CD4-positive, alpha-beta T cell treated with Interleukin-12 subunit alpha and Interleukin-12 subunit beta, for 1 hour (primary cell): ENCODE measurements around the gene B3GLCT.
"Not testable (repeated sequence)": the region's sequence is repeated elsewhere in the genome, so short reads cannot be mapped to it uniquely, and the experiment has no call there.

ENCODE experiments used
- DNase-seq: peaks from one replicate; pipeline ENCODE4 v3.0.0-alpha.2; 2020

B3GLCT gene

DNA sequence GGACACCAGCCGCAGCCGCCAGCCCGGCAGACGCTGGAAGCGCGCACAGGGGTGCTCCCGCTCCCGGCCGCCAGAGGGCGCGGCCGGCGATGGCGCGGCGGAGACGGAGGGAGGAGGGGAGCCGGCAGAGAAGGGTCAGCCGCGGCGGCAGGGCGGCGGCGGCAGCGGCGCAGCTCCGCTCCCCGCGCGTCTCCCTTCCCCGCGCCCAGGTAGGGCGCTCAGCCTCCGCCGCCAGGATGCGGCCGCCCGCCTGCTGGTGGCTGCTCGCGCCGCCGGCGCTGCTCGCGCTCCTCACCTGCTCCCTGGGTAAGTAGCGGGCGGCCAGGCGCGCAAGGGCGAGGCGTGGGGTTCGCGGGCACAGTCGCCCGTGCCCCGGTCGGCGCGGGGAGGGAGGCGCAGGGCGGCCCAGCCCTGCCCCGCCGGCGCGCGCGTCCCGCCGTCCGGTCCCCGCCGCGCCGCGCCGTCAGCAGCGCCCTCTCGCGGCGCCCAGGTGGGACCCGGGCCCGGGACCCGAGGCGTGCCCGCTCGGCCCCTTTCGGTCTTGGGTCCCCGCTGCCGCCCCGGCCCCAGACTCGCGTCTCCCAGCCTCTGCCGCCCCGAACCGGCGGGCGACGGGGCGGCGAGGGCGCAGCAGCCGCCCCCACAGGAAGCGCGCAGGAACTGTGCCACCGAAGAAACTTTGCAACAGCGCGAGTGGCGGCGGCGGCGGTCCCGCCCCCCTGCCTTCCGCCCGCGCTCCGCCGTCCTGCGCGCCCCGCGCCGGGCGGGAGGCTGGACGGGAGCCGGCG, at the start of gene B3GLCT:
Gene B3GLCT (plus strand): TSS at position 127 of the 788 bp plus-strand sequence. CDS start 110 bp downstream, at position 237.
- DNase-seq, result peak; percentile 87

DNA sequence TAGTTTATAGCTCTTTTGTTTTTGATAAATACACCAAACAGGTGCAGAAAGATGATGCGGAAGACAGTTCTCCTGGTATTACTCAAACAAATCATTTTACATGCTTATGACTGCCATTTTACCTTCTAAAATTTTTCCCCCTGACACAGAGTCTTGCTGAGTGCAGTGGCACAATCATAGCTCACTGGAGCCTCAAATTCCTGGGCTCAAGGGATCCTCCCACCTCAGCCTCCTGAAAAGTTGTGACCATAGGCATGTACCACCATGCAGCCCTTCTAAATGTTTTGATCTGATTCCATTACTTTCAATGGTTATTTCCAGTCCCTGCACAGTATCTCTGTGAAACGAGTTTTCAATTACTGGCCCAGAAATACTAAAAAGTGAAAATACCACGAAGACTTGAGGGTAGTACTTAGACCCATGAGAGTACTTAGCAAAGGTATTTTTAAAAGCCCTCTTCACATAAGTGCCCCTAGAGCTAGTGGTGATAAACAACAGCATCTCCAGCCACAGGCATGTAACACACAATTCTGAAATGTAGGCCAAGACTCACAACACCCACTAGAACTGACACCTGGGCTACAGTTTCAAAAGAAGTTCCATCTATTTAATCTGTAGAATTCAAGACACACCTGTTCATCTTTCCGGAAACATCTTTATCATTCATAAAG, 49.3 kb upstream of the B3GLCT start:
- no peak for DNase-seq

DNA sequence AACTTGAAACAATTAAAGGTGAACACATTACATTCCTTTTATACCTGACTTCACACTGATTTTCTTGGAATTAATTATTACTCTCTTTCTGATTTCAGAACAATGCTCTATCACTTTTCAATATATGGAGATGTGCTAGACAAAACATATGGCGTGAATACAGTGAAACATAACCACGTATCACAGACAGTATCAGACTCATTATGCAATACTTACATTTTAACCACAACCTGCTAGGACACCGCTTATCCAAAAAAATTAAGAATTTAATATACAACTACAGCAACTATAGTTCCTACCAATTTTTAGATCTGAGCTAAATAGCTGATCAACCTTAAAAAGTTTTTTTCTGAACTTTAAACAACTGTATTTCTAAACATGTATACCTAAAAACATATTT, 47.9 kb upstream of the B3GLCT start:
- DNase-seq, result no peak

DNA sequence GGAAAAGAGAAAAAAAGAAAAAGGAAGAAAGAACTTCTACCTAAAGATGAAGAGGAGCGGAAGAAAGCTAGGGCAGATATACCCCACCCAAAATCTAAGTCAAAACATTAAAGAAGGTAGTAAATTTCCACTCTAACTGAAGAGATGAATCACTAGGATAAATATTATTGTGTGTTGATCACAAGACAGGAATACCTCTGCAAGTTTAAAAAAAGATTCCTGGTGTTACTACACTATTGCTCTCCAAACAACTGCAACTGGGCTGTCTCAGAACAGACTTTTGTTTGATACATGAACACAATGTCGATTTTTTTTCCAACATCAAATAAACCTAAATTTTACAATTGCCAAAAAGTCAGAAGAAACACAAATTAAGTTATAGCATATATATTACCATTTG, 44.8 kb upstream of the B3GLCT start:
- DNase-seq, result no peak

DNA sequence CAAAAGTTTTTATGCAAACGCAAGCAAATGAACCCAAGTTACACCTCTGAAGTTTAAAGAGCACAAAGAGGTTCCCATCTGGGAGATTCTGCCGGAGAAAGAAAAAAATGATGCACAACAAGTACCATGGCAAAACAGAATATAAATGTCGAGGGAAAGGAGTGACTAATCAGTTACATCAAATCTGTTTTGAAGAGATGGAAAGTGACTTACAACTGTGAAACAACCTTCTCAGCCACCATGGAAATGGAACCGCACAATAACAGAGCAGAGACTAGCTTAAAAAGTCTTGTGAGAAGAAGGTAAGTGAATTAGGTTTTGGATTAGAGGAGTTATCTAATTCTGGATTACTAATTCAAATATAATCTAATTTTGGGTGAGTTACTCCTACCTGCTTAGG, 40.5 kb upstream of the B3GLCT start:
- no peak for DNase-seq

DNA sequence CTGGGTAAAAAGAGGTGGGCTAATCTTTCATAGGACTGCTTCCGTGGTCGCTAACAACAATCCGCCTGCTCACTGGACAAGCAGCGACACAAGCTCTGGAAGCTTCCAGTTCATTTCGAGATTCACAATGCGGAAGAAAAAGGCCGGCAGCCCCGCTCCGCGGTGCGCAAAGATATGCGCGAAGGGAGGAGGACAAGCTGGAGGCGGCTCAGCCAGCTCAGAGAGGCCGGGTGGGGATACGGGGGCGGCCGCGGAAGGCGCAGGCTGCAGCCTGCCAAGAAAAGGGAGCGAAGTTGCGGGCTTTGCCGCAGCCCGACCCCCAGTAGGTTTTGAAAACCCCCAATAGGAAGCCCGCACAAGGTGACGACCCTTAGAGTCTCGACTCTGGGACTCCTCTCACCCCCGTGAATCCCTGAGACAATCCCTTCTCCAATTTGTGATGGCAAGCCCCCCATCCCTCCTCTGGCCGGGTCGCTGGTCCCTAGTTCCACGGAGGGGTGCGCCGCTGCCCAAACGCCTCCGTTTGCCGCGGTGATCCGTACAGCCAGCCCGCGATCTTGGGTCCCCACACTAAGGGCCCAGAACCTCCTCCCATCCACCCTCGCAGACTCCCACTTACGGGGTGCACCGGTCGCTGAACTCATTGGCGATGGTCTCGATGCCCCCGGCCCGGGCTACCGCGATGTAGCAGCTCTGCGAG, 38.8 kb upstream of the B3GLCT start:
- DNase-seq, result peak; percentile 65

DNA sequence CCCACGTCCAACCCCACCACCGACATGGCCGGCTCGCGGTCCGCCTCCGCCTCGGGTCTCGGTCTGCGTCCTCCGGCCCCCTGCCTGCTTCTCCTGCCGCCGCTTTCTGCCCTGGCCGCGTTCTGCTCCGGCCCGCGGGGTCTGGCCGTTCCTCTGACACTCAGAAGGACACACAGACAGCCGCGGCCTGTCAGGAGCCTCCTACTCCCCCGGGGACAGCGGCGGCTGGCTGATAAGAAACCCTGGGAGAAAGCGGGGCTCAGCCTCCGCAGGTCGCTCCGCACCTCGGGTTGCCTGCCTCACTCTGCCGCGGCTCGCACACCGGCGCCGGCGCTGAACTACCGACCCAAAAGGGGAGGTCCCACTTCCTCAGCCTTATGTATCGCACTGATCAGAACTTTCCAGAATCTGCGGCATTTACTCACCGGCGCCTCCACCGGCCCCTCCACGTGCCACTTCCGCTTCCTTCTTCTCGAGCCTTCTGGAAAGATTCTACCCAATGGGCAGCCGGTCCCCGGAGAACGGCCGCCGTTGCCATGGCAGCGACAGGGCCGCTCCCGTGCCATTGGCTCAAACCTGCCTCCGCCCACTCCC, 38.1 kb upstream of the B3GLCT start, which contains the start of gene HSPH1:
Gene HSPH1 (minus strand): TSS at position 348 of the 594 bp plus-strand sequence. CDS start 322 bp downstream, at position 26.
- peak; percentile 99 for DNase-seq

DNA sequence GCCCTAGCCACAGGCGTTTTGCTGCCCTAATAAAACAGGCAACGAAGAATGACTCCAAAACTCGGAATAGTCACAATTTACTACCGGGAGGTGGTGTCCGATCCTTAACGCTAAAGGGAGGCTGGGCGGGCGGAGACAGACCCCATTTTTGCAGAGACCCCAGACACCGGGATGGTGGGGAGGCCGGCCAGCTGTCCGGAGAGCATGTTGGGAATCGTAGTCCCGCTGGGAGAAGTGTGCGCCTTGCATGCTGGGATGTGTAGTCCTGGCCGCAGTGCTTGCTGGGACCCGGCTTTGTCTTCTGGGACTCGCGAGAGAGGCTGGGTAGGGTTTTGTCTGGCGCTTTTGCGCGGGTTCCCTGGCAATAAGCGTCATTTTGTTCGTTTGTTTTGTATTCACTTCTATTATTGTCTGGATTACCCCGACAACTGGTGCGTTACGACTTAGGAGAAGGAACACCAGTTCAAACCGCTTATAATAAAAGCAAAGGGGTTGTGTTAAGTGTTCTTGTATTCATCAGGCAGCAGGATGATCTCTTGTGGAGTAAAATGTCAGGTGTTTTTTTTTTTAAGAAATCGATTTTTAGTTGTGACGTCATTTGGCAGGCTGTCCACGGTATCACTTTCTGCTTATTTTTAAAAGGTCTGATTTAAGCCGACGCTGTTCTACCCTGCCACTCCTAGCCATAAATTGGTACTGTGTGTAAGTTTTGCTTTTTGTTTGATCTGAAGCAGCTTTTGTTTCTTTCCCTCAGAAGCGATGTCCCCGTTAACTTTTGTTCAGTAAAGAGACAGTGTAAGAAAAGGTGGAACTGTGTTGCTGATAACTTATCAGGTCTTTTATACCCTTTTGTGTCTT, 37.4 kb upstream of the B3GLCT start:
- DNase-seq, result peak; percentile 98

DNA sequence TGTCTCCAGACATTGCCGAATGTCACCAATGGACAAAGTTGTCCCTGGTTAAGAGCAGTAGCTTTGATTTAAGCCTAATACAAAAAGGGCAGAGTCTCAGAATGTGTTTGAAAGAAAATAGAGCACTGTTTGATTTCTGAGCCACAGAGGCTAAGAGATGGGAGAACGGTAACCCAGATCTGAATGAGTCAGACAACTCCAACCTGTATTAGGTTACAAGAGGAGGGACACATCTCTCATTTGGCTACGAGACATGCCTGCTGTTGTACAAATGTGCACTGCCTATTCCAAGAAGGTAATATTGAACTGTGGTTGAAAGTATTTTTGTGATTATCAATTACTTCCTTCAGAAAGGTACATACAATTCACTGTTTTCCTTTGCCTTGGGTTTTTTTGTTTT, 33.2 kb upstream of the B3GLCT start:
- DNase-seq, result no peak

DNA sequence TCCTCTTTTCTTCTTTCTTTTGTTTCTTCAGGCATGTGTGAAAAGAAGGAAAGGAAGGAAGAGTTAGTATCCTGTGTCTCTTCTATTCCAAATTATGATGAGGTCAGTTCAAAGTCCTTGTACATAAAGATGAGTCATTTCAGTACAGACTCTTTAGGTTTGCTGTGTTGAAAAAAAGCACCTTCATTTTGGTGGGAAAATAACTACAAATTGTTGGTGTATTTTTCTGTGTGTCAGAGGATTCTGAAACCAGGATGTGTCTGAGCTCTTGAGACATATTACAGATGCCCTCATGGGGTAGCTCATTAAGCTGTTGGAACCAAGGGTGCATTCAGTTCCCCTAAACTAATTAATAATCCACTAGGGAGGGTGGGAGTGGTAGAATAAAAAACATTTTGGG, 32.3 kb upstream of the B3GLCT start:
- no peak for DNase-seq

DNA sequence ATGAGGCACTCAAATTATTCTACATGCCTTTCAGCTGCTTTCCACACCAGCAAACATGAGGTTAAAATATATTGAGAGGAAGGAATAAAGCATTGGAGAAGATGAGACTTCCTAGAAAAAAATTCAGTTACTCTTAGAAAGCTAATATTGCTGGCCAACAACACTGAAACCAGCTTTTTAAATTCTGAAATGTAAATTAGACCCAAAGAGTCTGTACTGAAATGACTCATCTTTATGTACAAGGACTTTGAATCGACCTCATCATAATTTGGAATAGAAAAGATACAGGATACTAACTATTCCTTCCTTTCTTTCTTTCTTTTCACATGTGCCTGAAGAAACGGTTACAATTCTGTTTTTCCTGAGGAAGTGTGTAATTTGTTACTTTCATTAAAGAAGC, 31.6 kb upstream of the B3GLCT start:
- no peak for DNase-seq

DNA sequence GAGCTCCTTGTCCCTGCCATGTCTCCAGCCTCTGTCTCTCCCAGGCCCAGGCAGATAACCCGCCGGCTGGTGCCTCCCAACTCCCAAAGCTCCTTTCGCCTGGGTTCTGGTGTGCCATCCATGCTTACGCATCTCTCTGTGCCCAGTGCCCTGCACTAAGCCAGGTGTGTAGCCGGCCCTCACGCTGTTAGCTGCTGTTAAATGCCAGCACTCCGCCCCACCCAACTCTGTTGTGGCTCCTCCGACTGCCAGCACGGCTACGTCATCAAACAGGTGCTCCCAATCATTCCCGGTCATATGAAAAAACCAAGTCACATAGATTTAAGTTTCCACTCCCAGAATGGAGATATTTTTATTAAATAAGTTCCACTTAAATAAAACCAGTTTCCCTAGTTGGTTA, 31.0 kb upstream of the B3GLCT start:
- no peak for DNase-seq

DNA sequence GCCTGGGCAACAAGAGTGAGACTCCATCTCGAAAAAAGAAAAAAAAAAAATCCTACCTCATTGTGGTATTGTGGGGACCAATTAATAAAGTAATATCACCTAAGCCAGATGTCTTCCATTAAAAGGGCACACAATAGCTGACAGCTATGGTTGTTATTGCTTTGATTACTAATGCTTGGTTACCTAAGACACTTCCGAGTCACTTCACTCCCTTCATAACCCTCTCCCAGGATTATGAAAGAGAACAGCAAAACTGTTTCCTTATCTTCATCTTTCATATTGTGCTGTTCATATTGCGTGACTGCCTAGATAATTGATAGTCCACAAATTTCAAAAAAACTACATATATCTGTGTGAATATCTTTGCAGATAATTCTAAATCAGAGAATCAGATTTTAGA, 27.8 kb upstream of the B3GLCT start:
- no peak for DNase-seq

DNA sequence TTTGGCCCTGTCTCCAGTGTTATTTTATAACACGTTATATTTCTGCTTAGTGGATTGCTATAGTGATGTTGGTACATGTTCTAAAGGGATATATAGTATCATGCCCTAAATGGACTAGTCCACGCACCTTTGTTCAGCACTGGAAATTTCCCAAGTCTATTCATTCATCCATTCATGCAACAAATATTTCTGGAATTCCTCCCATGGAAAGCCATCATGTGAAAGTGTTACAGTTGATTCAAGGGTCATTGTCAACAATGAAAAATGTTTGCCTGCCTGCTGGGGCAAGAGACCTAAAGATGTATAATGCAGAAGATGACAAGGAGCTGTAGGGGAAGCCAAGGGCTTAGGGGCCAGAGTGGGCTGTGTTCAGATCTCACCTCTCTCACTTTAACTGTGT, 27.2 kb upstream of the B3GLCT start:
- DNase-seq, result no peak

DNA sequence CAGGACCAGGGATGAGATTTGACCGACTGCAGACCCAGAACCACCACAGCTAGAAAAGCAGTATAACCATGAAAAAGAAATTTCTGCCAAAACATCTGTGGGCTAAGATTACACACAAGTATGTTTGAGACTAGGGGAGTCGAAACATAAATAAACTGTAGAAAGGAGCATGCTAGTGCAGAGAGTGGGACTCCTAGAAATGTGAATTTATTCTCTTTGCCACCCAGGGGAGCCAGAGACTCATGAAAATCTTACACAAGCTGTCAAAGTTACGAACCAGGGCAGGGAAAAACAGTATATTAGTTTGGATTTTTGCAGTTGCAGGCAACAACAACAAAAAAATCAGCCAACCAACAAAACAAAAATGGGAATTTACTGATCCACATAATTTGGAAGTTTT, 25.8 kb upstream of the B3GLCT start:
- DNase-seq, result no peak

DNA sequence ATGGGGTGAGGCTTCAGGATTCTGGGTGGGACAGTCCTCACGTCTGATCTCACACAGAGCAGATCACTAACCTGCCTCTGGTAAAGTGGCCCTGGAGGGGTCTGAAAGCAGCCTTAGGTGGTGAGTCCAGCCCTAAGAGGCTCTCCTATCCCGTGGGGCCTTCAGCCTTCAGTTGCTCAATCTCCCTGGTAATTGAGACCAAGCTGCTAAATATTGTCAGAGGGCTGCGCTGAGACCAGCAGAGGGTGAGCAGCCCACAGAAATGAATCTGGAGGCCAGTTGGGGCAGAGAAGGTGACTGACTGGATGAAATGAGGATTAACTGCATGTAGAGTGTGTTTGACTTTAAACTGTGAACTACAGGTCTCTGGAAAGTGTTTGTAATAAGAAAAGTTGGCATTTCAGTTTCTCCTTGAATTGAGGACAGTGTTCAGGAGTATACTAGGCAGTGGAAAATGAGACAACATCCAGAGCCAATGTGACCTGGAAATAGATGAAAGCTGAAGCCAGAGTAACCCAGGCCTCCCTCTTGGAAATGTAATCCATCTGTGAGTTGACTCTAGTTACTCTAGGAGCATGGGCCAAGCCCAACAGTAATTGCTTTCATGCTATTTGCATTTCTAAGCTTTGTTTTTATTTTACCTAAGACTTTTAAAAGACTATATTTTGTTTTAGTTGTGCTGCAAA, 23.8 kb upstream of the B3GLCT start:
- DNase-seq, result no peak

DNA sequence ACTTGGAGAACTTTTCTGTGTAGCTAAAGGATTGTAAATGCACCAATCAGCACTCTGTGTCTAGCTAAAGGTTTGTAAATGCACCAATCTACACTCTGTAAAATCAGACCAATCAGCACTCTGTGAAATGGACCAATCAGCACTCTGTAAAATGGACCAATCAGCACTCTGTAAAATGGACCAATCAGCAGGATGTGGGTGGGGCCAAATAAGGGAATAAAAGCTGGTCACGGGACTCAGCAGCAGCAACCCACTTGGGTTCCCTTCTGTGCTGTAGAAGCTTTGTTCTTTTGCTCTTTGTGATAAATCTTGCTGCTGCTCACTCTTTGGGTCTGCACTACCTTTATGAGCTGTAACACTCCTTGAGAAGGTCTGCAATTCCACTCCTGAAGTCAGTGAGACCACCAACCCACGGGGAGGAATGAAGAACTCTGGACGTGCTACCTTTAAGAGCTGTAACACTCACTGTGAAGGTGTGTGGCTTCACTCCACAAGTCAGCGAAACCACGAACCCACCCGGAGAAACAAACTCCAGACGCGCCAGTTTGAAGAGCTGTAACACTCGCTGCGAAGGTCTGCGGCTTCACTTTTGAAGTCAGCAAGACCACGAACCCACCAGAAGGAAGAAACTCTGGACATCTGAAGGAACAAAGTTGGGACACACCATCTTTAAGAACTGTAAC, 21.8 kb upstream of the B3GLCT start:
- DNase-seq, result not testable (repeated sequence)

DNA sequence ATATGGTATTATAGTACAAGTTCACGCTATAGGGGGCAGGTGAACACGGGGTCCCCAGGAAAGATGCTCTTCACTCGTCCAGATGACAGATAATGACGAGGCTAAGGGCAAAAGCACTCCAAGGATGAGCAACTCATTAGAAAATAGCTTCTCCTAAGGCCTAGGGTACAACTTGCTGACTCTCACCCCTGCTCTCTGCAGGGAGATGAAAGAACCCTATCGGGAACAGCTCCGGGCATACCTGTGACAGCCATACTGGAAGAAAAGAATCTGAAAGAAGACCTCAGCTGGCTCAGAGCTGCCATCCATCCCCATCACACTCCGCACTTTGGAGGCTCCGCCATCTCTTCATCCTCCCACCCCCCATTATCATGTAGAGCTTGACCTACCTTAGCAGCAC, 20.5 kb upstream of the B3GLCT start:
- DNase-seq, result no peak

DNA sequence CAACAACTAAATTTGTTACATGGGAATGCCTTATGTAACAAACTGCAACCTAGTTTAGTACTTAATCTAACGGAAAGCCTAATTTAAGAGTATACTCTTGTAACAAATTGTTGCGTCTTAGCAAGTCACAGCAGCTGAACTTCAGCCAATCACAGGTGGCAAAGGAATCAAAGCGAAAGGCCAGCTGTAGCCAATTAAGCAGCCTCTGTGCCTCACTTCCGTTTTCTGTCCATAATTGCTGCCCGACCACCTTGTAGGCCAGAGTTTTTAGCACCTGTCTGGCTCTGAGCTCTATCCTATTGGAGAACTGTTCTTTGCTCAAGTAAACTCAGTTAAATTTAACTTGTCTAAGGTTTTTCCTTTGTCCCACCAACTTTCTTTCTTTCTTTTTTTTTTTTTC, 20.0 kb upstream of the B3GLCT start:
- DNase-seq, result no peak

DNA sequence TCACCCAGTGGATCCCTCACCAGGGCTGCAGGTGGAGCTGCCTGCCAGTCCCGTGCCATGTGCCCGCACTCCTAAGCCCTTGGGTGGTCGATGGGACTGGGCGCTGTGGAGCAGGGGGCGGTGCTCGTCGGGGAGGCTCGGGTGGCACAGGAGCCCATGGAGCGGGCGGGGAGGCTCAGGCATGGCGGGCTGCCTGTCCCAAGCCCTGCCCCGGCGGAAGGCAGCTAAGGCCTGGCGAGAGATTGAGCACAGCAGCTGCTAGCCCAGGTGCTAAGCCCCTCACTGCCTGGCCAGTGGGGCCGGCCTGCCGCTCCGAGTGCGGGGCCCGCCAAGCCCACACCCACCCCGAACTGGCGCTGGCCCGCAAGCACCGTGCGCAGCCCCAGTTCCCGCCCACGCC, 16.8 kb upstream of the B3GLCT start:
- no peak for DNase-seq

DNA sequence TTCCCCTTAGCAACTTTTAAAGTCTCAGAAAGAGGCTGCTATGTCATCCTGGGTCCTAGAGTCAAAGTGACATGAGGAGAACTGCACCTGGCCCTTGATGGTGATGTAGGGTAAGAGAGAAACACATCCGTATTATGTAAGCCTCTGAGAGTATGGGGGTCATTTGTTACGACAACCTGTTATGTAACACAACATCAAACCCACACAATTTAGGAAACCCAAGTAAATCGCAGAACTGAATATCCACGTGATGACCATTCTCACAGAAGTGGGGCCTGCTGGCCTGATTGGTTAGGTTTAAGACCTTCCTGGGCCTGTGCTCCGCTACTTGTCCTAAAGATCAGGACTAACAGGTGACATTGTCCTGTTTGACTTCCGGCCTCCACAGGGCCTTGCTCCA, 15.3 kb upstream of the B3GLCT start:
- DNase-seq, result no peak
